Osteoblast (primary cell): Measurements from ENCODE around the gene WWOX. TPM values are rescaled to one million over a fixed set of nuclear protein-coding genes. Genes with fewer than 3 reads are reported as not detected.

ENCODE experiments used
- DNase-seq: peaks from one replicate; pipeline ENCODE4 v3.0.0; 2011; ENCODE audit warnings: low spot score, mixed read lengths; ENCODE audit not compliant: insufficient read length; ENCODE audit errors: missing footprints
- H2AFZ ChIP-seq: 2 replicates; pipeline ENCODE4 v1.6.0; 2011; ENCODE audit warnings: mild to moderate bottlenecking, low read length
- H3K27ac ChIP-seq: 2 replicates; pipeline ENCODE4 v1.5.1; 2011; ENCODE audit warnings: mild to moderate bottlenecking, low read depth, low read length, moderate library complexity
- H3K27me3 ChIP-seq: 2 replicates; pipeline ENCODE4 v1.6.0; 2012; ENCODE audit warnings: mild to moderate bottlenecking, control low read depth, inconsistent platforms, low read length, moderate library complexity; ENCODE audit not compliant: insufficient read depth
- H3K36me3 ChIP-seq: 2 replicates; pipeline ENCODE4 v1.5.1; 2011; ENCODE audit warnings: mild to moderate bottlenecking, low read length, control low read depth, moderate library complexity; ENCODE audit not compliant: insufficient read depth
- H3K4me1 ChIP-seq: 2 replicates; pipeline ENCODE4 v1.5.1; 2011; ENCODE audit warnings: mild to moderate bottlenecking, low read length, control low read depth, moderate library complexity; ENCODE audit not compliant: insufficient read depth
- H3K4me2 ChIP-seq: 2 replicates; pipeline ENCODE4 v1.6.0; 2011; ENCODE audit warnings: mild to moderate bottlenecking, low read length; ENCODE audit not compliant: insufficient read depth
- H3K4me3 ChIP-seq: fragments of 200-600 bp; sonication (generic); 3 replicates; pipeline ENCODE4 v1.5.1; 2012; ENCODE audit warnings: mild to moderate bottlenecking, low read length, inconsistent platforms; ENCODE audit not compliant: insufficient read depth
- H3K79me2 ChIP-seq: 2 replicates; pipeline ENCODE4 v1.6.0; 2012; ENCODE audit warnings: mild to moderate bottlenecking, low read length, control low read depth, inconsistent platforms; ENCODE audit not compliant: insufficient read depth
- H3K9me3 ChIP-seq: 2 replicates; pipeline ENCODE4 v1.5.1; 2011; ENCODE audit warnings: low read depth, low read length, control low read depth
- H4K20me1 ChIP-seq: 2 replicates; pipeline ENCODE4 v1.6.0; 2012; ENCODE audit warnings: mild to moderate bottlenecking, low read length, control low read depth; ENCODE audit not compliant: insufficient read depth
- CTCF ChIP-seq: IDR thresholded peaks from 2 replicates; pipeline ENCODE4 v1.5.1; 2011; ENCODE audit warnings: mild to moderate bottlenecking, low read depth, low read length, moderate library complexity; ENCODE audit errors: extremely low read depth
- total RNA-seq: library from RNA; depleted of rRNA; stranded (reverse); fragments of >200 nt; gene quantifications from 2 replicates; pipeline ENCODE4 v1.2.3, GENCODE V29; 2012

WWOX gene
- total RNA-seq, 1 donor = 23.9 TPM

- H3K27ac ChIP-seq = no peak overlapping the region
- no peak for TF ChIP-seq CTCF
These were observed 557.4 kb downstream of the WWOX start for GRCh38 chr16:78656887-78657286.

GRCh38 chr16:78659216-78659615, 559.8 kb downstream of the WWOX start:
- Histone ChIP-seq H3K79me2 (no peaks in the 10 kb centered on the region), H3K4me2 (no peak overlapping the region), H2AFZ (no peak overlapping the region), H3K27ac (no peak overlapping the region), H3K9me3 (no peaks in the 10 kb centered on the region), H4K20me1 (no peaks in the 10 kb centered on the region), H3K4me3 (no peak overlapping the region), H3K4me1 (no peaks in the 10 kb centered on the region), H3K27me3 (no peaks in the 10 kb centered on the region), H3K36me3 (no peaks in the 10 kb centered on the region)
- no peak for TF ChIP-seq CTCF
- DNase-seq = no peak

More at GRCh38 chr16:78656887-78657286, 557.4 kb downstream of the WWOX start:
- Histone ChIP-seq H3K79me2 (no peaks in the 10 kb centered on the region), H3K4me2 (no peak overlapping the region), H4K20me1 (no peaks in the 10 kb centered on the region), H3K27me3 (no peaks in the 10 kb centered on the region), H3K9me3 (no peaks in the 10 kb centered on the region), H3K4me3 (no peak overlapping the region), H2AFZ (no peak overlapping the region), H3K36me3 (no peaks in the 10 kb centered on the region), H3K4me1 (no peaks in the 10 kb centered on the region)
- no peak for DNase-seq

DNA sequence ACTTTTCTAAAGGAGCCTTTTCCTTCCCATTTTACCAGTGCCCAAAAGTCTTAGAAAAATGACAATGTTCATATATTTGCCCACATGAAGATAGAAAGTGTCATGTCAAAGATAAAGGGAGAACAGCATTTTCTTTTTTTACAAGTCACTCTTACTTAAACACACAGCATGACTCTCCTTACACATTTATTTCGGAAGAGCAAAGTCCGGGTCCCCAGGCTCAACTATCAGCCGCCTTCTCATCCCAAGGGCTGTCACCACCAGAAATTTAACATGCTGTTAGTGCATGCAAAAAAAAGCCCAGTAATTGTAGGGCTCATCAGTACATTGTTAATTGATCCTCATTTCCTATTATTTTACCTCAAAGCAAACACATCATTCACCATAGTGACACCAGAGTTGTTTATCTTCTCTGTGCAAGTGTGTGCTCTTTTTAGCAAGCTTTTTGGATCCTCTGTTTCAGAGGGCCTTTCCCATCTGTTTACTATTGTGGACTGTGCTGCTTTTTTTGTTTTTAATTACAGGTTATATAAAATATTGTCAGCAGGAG, 560.3 kb downstream of the WWOX start:
- Histone ChIP-seq H3K9me3 (no peaks in the 10 kb centered on the region), H3K27me3 (no peaks in the 10 kb centered on the region), H3K79me2 (no peaks in the 10 kb centered on the region), H4K20me1 (no peaks in the 10 kb centered on the region), H3K27ac (no peak overlapping the region), H3K4me1 (no peaks in the 10 kb centered on the region), H2AFZ (no peak overlapping the region), H3K4me2 (no peak overlapping the region), H3K36me3 (no peaks in the 10 kb centered on the region), H3K4me3 (no peak overlapping the region)
- DNase-seq = no peak
- TF ChIP-seq CTCF = no peak

GRCh38 chr16:78660795-78661194, 561.3 kb downstream of the WWOX start:
- Histone ChIP-seq H3K36me3 (no peaks in the 10 kb centered on the region), H3K79me2 (no peaks in the 10 kb centered on the region), H4K20me1 (no peaks in the 10 kb centered on the region), H3K9me3 (no peaks in the 10 kb centered on the region), H3K27ac (no peak overlapping the region), H3K4me1 (no peaks in the 10 kb centered on the region), H3K4me3 (no peak overlapping the region), H2AFZ (no peak overlapping the region), H3K27me3 (no peaks in the 10 kb centered on the region), H3K4me2 (no peak overlapping the region)
- no peak for TF ChIP-seq CTCF
- DNase-seq = no peak
